ENCODE data around the gene CDH7.

CDH7 gene

DNA sequence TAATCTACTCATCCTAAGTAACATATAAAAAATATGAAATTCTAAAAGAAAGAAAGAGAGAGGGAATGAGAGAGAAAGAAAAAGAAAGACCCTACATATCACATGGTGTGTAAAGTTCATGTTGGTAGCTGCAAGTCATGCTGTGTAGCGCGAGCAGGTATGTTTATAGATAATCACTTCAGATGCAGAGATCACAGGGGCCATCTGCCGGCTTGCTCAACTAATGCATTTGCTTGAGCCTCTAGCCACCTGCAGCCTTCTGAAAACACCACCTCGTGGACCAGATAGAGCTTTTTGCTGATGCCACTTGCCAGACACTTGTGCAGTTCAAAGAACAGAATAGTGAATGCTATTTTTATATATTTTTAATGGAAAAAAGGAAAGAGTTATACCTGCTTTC is 37.6 kb downstream of the CDH7 start:
- TF ChIP-seq EZH2 (IDR thresholded peaks at IDR 0.05; ENCODE audit: borderline replicate concordance, low read depth, low read length, severe bottlenecking): no peak
- TF ChIP-seq, protein P1, sequence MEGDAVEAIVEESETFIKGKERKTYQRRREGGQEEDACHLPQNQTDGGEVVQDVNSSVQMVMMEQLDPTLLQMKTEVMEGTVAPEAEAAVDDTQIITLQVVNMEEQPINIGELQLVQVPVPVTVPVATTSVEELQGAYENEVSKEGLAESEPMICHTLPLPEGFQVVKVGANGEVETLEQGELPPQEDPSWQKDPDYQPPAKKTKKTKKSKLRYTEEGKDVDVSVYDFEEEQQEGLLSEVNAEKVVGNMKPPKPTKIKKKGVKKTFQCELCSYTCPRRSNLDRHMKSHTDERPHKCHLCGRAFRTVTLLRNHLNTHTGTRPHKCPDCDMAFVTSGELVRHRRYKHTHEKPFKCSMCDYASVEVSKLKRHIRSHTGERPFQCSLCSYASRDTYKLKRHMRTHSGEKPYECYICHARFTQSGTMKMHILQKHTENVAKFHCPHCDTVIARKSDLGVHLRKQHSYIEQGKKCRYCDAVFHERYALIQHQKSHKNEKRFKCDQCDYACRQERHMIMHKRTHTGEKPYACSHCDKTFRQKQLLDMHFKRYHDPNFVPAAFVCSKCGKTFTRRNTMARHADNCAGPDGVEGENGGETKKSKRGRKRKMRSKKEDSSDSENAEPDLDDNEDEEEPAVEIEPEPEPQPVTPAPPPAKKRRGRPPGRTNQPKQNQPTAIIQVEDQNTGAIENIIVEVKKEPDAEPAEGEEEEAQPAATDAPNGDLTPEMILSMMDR (IDR thresholded peaks at IDR 0.05; ENCODE audit: borderline replicate concordance, extremely low read depth, low read length, poor library complexity, severe bottlenecking): no peak
- Histone ChIP-seq H3K27ac (ENCODE audit: low read length) (no peak overlapping the region), H3K4me3 (ENCODE audit: low read depth in 1 of 2, low read length in 2 of 2) (no peak overlapping the region), H3K27me3 (ENCODE audit: insufficient read depth, low read length, poor library complexity) (no peaks in the 10 kb centered on the region), H3K4me1 (ENCODE audit: insufficient read depth, low read length) (no peaks in the 10 kb centered on the region), H3K9me3 (ENCODE audit: insufficient read depth, low read length, severe bottlenecking) (no peaks in the 10 kb centered on the region), H4K20me1 (ENCODE audit: insufficient read depth, low read length) (no peaks in the 10 kb centered on the region), H3K9ac (ENCODE audit: low read depth, low read length) (no peak overlapping the region), H2AFZ (ENCODE audit: low read depth, low read length) (no peak overlapping the region), H3K4me2 (ENCODE audit: insufficient read depth, low read length) (no peak overlapping the region), H3K36me3 (ENCODE audit: insufficient read depth, low read length) (no peaks in the 10 kb centered on the region), H3K79me2 (ENCODE audit: insufficient read depth, low read length) (no peaks in the 10 kb centered on the region)
- no peak for DNase-seq
- no peak for ATAC-seq (ENCODE audit: insufficient read depth, low read depth)

GRCh38 chr18:65790604-65791003 is 39.8 kb downstream of the CDH7 start:
- no peaks in the 10 kb centered on the region for H3K9me3 ChIP-seq (ENCODE audit: insufficient read depth, low read length, severe bottlenecking)
- H2AFZ ChIP-seq (ENCODE audit: low read depth, low read length): no peak overlapping the region
- H3K36me3 ChIP-seq (ENCODE audit: insufficient read depth, low read length): no peaks in the 10 kb centered on the region
- H3K4me3 ChIP-seq (ENCODE audit: low read depth in 1 of 2, low read length in 2 of 2): no peak overlapping the region
- DNase-seq (no peak), ATAC-seq (ENCODE audit: insufficient read depth, low read depth) (no peak)
- H3K9ac ChIP-seq (ENCODE audit: low read depth, low read length): no peak overlapping the region
- H3K27me3 ChIP-seq (ENCODE audit: insufficient read depth, low read length, poor library complexity): no peaks in the 10 kb centered on the region
- no peaks in the 10 kb centered on the region for H4K20me1 ChIP-seq (ENCODE audit: insufficient read depth, low read length)
- no peak overlapping the region for H3K4me2 ChIP-seq (ENCODE audit: insufficient read depth, low read length)
- H3K4me1 ChIP-seq (ENCODE audit: insufficient read depth, low read length): no peaks in the 10 kb centered on the region
- no peak overlapping the region for H3K27ac ChIP-seq (ENCODE audit: low read length)
- no peaks in the 10 kb centered on the region for H3K79me2 ChIP-seq (ENCODE audit: insufficient read depth, low read length)
- TF ChIP-seq EZH2 (IDR thresholded peaks at IDR 0.05; ENCODE audit: borderline replicate concordance, low read depth, low read length, severe bottlenecking): no peak

GRCh38 chr18:65791719-65792118 is 40.9 kb downstream of the CDH7 start:
- Histone ChIP-seq H4K20me1 (ENCODE audit: insufficient read depth, low read length) (no peaks in the 10 kb centered on the region), H2AFZ (ENCODE audit: low read depth, low read length) (no peak overlapping the region), H3K36me3 (ENCODE audit: insufficient read depth, low read length) (no peaks in the 10 kb centered on the region), H3K27ac (ENCODE audit: low read length) (no peak overlapping the region), H3K79me2 (ENCODE audit: insufficient read depth, low read length) (no peaks in the 10 kb centered on the region), H3K9ac (ENCODE audit: low read depth, low read length) (no peak overlapping the region), H3K27me3 (ENCODE audit: insufficient read depth, low read length, poor library complexity) (no peaks in the 10 kb centered on the region), H3K9me3 (ENCODE audit: insufficient read depth, low read length, severe bottlenecking) (peaks cover under 1% of the 10 kb centered on the region), H3K4me2 (ENCODE audit: insufficient read depth, low read length) (no peak overlapping the region), H3K4me3 (ENCODE audit: low read depth in 1 of 2, low read length in 2 of 2) (no peak overlapping the region), H3K4me1 (ENCODE audit: insufficient read depth, low read length) (no peaks in the 10 kb centered on the region)
- DNase-seq: no peak
- TF ChIP-seq, protein P1 (IDR thresholded peaks at IDR 0.05; ENCODE audit: borderline replicate concordance, extremely low read depth, low read length, poor library complexity, severe bottlenecking): no peak
- TF ChIP-seq EZH2 (IDR thresholded peaks at IDR 0.05; ENCODE audit: borderline replicate concordance, low read depth, low read length, severe bottlenecking): no peak
- no peak for ATAC-seq (ENCODE audit: insufficient read depth, low read depth)

GRCh38 chr18:65792456-65793074 is 41.8 kb downstream of the CDH7 start:
- H3K79me2 ChIP-seq (ENCODE audit: insufficient read depth, low read length): no peaks in the 10 kb centered on the region
- H3K9me3 ChIP-seq (ENCODE audit: insufficient read depth, low read length, severe bottlenecking): peaks cover 3% of the 10 kb centered on the region
- no peak for TF ChIP-seq EZH2 (IDR thresholded peaks at IDR 0.05; ENCODE audit: borderline replicate concordance, low read depth, low read length, severe bottlenecking)
- TF ChIP-seq, protein P1 (IDR thresholded peaks at IDR 0.05; ENCODE audit: borderline replicate concordance, extremely low read depth, low read length, poor library complexity, severe bottlenecking): no peak
- ATAC-seq (ENCODE audit: insufficient read depth, low read depth) (no peak), DNase-seq (no peak)
- H4K20me1 ChIP-seq (ENCODE audit: insufficient read depth, low read length): no peaks in the 10 kb centered on the region
- no peak overlapping the region for H3K27ac ChIP-seq (ENCODE audit: low read length)
- no peak overlapping the region for H3K9ac ChIP-seq (ENCODE audit: low read depth, low read length)
- no peak overlapping the region for H3K4me2 ChIP-seq (ENCODE audit: insufficient read depth, low read length)
- H2AFZ ChIP-seq (ENCODE audit: low read depth, low read length): no peak overlapping the region
- H3K4me1 ChIP-seq (ENCODE audit: insufficient read depth, low read length): no peaks in the 10 kb centered on the region
- no peaks in the 10 kb centered on the region for H3K36me3 ChIP-seq (ENCODE audit: insufficient read depth, low read length)
- H3K4me3 ChIP-seq (ENCODE audit: low read depth in 1 of 2, low read length in 2 of 2): no peak overlapping the region
- no peaks in the 10 kb centered on the region for H3K27me3 ChIP-seq (ENCODE audit: insufficient read depth, low read length, poor library complexity)

Measured in DND-41 (cell line).